Caco-2 (cell line): ENCODE measurements around the gene PRKCB. TPM values are rescaled to one million over a fixed set of nuclear protein-coding genes. Genes with fewer than 3 reads are reported as not detected.

Experiments
- BruUV-seq: library from RNA; stranded (reverse); fragments of 400-500 nt; replicated peaks from 2 replicates; lab custom pipeline; 2021; lab: Mats Ljungman, UMichigan
- CTCF ChIA-PET: fragments of 300-600 bp; sonication (Branson Sonifier 250); formaldehyde crosslinking; loops from one replicate; lab custom pipeline; 2022; ENCODE audit warnings: antibody characterized with exemption; lab: Charles Lee
- POLR2A ChIA-PET: fragments of 300-600 bp; sonication (Branson Sonifier 250); formaldehyde crosslinking; loops from one replicate; lab custom pipeline; 2022; ENCODE audit warnings: antibody characterized with exemption; lab: Charles Lee
- DNase-seq, 2 experiments: peaks; one replicate each; pipeline versions ENCODE4 v3.0.0 to v3.0.0-alpha.2; 2020 to 2022
- H3K27me3 ChIP-seq: replicated peaks from 2 replicates; pipeline ENCODE4 v1.6.0; 2011; ENCODE audit warnings: low read length; ENCODE audit not compliant: control insufficient read depth, insufficient read depth
- H3K36me3 ChIP-seq: 2 replicates; pipeline ENCODE4 v1.5.1; 2011; ENCODE audit warnings: low read length; ENCODE audit not compliant: control insufficient read depth, insufficient read depth
- H3K4me1 ChIP-seq: fragments of 250-450 bp; sonication (Bioruptor Pico); 2 replicates; pipeline ENCODE4 v1.5.1; 2020; ENCODE audit warnings: mild to moderate bottlenecking
- H3K4me3 ChIP-seq: 2 replicates; pipeline ENCODE4 v1.5.1; 2011; ENCODE audit warnings: low read depth, mild to moderate bottlenecking, control low read depth, low read length
- H3K9me3 ChIP-seq: fragments of 250-450 bp; sonication (Bioruptor Pico); 2 replicates; pipeline ENCODE4 v1.5.1; 2020; ENCODE audit warnings: mild to moderate bottlenecking, moderate library complexity
- H3K27ac Mint-ChIP-seq: one replicate; pipeline ENCODE4 v1.8.0; 2022; ENCODE audit warnings: mixed read lengths; ENCODE audit not compliant: unreplicated experiment
- H3K27me3 Mint-ChIP-seq: one replicate; pipeline ENCODE4 v1.8.0; 2022; ENCODE audit warnings: mixed read lengths; ENCODE audit not compliant: insufficient read depth, unreplicated experiment
- H3K36me3 Mint-ChIP-seq: one replicate; pipeline ENCODE4 v1.8.0; 2022; ENCODE audit warnings: mild to moderate bottlenecking, mixed read lengths; ENCODE audit not compliant: insufficient read depth, unreplicated experiment
- H3K4me1 Mint-ChIP-seq: one replicate; pipeline ENCODE4 v1.8.0; 2022; ENCODE audit warnings: low read depth, mixed read lengths; ENCODE audit not compliant: unreplicated experiment
- H3K4me3 Mint-ChIP-seq: one replicate; pipeline ENCODE4 v1.8.0; 2022; ENCODE audit warnings: mild to moderate bottlenecking, moderate library complexity, mixed read lengths; ENCODE audit not compliant: unreplicated experiment
- H3K9me3 Mint-ChIP-seq: one replicate; pipeline ENCODE4 v1.8.0; 2022; ENCODE audit warnings: mixed read lengths; ENCODE audit not compliant: unreplicated experiment
- intact Hi-C: fragments of 100-400 bp; cut with micrococcal nuclease; formaldehyde crosslinking; loops from one replicate; pipeline ENCODE4 v1.10.0; 2022; ENCODE audit not compliant: unreplicated experiment
- total RNA-seq: library from RNA; stranded (reverse); gene quantifications from 2 replicates; pipeline ENCODE4 v1.2.3, GENCODE V29; 2022
- TF ChIP-seq, protein P1 (sequence below), 2 experiments: fragments of 200-600 bp in 1 of 2; IDR thresholded peaks; 1 replicate in 1 of 2; 2 replicates in 1 of 2; pipeline versions ENCODE4 v1.5.1 to v1.8.0; 2011 to 2022; ENCODE audit warnings: antibody characterized with exemption in 1 of 2, control low read depth in 1 of 2, inconsistent platforms in 1 of 2, low read depth in 1 of 2, low read length in 1 of 2, mild to moderate bottlenecking in 1 of 2, moderate library complexity in 1 of 2; ENCODE audit not compliant: insufficient read depth in 1 of 2, severe bottlenecking in 1 of 2, unreplicated experiment in 1 of 2

The PRKCB gene
- total RNA-seq, 1 experiment from 2014 or later, result not detected

DNA sequence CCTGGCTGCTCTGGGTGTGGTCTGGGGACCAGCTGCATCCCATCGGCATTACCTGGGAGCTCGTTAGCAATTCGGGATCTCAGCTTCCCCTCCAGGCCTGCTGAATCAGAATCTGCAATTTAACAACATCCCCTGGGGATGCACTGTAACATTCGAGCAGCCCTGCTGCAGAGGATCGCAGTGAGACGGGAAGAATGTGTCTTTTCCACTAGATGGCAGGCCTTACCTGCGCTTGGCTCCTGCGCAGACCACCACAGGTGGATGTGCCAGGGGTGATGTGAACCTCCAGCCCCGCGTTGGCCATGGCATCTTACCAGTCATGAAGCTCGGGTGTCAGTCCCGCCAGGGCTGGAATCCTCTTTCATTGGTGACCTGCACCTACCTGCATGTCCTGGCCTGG, 209.9 kb downstream of the PRKCB start:
- DNase-seq, result peak in 1 of 2 experiments; percentile 13
- Histone ChIP-seq H3K4me1 (no peaks in the 10 kb centered on the region), H3K36me3 (no peaks in the 10 kb centered on the region), H3K4me3 (no peak overlapping the region), H3K9me3 (no peaks in the 10 kb centered on the region), H3K27me3 (no peaks in the 10 kb centered on the region)
- Mint-ChIP-seq H3K9me3 (no peaks in the 10 kb centered on the region), H3K27ac (no peak overlapping the region), H3K4me1 (no peaks in the 10 kb centered on the region), H3K27me3 (peaks cover 18% of the 10 kb centered on the region), H3K36me3 (no peaks in the 10 kb centered on the region), H3K4me3 (no peak overlapping the region)
- BruUV-seq, result no TSS peak
- POLR2A ChIA-PET, result no interaction called here
- TF ChIP-seq, protein P1, sequence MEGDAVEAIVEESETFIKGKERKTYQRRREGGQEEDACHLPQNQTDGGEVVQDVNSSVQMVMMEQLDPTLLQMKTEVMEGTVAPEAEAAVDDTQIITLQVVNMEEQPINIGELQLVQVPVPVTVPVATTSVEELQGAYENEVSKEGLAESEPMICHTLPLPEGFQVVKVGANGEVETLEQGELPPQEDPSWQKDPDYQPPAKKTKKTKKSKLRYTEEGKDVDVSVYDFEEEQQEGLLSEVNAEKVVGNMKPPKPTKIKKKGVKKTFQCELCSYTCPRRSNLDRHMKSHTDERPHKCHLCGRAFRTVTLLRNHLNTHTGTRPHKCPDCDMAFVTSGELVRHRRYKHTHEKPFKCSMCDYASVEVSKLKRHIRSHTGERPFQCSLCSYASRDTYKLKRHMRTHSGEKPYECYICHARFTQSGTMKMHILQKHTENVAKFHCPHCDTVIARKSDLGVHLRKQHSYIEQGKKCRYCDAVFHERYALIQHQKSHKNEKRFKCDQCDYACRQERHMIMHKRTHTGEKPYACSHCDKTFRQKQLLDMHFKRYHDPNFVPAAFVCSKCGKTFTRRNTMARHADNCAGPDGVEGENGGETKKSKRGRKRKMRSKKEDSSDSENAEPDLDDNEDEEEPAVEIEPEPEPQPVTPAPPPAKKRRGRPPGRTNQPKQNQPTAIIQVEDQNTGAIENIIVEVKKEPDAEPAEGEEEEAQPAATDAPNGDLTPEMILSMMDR (IDR thresholded peaks at IDR 0.05; ENCODE audit: insufficient read depth in 1 of 2, low read depth in 1 of 2, low read length in 1 of 2, severe bottlenecking in 1 of 2, unreplicated experiment in 1 of 2), result peak; percentile 33 to 52
- intact Hi-C loops, result loop anchor here (10.0 kb wide), 1 partner anchor 359 kb away; no protein-coding TSS in a partner anchor
- CTCF ChIA-PET, result interaction anchor here (0.7 to 2.6 kb wide), 6 partner anchors 25 to 459 kb away, joined by 3 to 16 read pairs (median 4); no protein-coding TSS in a partner anchor

DNA sequence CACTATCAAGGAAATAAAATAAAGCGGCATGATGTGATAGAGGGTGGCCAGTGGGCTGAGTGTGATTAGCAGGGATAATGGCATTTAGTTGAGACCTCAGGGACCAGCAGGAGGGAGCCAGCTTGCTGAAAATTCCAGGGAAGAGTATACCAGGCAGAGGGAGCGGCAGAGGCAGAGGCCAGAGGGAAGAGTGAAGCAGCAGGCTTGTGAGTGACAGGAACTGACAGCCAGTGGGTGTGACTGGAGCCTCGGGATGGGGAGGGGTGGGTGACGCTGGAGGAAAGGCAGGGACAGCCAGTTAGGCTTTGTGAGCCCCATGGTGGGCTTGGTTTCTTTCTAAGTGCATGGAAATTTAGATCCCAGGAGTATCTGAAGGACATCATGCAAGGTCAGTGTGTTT, 210.7 kb downstream of the PRKCB start:
- no peaks in the 10 kb centered on the region for H3K9me3 Mint-ChIP-seq
- POLR2A ChIA-PET, result no interaction called here
- Histone ChIP-seq H3K9me3 (no peaks in the 10 kb centered on the region), H3K36me3 (no peaks in the 10 kb centered on the region), H3K27me3 (no peaks in the 10 kb centered on the region), H3K4me3 (no peak overlapping the region), H3K4me1 (no peaks in the 10 kb centered on the region)
- H3K4me3 Mint-ChIP-seq, result no peak overlapping the region
- intact Hi-C loops, result loop anchor here (10.0 kb wide), 1 partner anchor 358 kb away; no protein-coding TSS in a partner anchor
- TF ChIP-seq, protein P1 (IDR thresholded peaks at IDR 0.05; ENCODE audit: insufficient read depth in 1 of 2, low read depth in 1 of 2, low read length in 1 of 2, severe bottlenecking in 1 of 2, unreplicated experiment in 1 of 2), result no peak
- H3K27ac Mint-ChIP-seq, result no peak overlapping the region
- no TSS peak for BruUV-seq
- no peaks in the 10 kb centered on the region for H3K36me3 Mint-ChIP-seq
- H3K27me3 Mint-ChIP-seq, result peaks cover 24% of the 10 kb centered on the region
- CTCF ChIA-PET, result interaction anchor here (0.7 to 2.6 kb wide), 3 partner anchors 24 to 458 kb away, joined by 3 to 16 read pairs (median 3); no protein-coding TSS in a partner anchor
- no peaks in the 10 kb centered on the region for H3K4me1 Mint-ChIP-seq
- DNase-seq, result no peak

DNA sequence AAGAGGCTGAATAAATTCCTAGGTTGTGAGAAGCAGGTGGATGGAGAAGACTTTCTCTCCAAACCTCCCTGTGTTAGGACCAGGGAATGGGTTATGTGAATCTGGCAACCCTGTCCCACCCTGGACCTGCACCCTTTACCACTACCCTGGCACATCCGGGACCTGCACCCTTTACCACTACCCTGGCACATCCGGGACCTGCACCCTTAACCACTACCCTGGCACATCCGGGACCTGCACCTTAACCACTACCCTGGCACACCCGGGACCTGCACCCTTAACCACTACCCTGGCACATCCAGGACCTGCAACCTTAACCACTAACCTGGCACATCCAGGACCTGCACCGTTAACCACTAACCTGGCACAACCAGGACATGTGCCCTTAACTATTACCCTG, 213.3 kb downstream of the PRKCB start:
- no peak overlapping the region for H3K4me3 Mint-ChIP-seq
- TF ChIP-seq, protein P1 (IDR thresholded peaks at IDR 0.05; ENCODE audit: insufficient read depth in 1 of 2, low read depth in 1 of 2, low read length in 1 of 2, severe bottlenecking in 1 of 2, unreplicated experiment in 1 of 2), result no peak
- ChIA-PET POLR2A (no interaction called here), CTCF (no interaction called here)
- BruUV-seq, result no TSS peak
- H3K9me3 Mint-ChIP-seq, result no peaks in the 10 kb centered on the region
- Histone ChIP-seq H3K4me3 (no peak overlapping the region), H3K36me3 (no peaks in the 10 kb centered on the region), H3K4me1 (no peaks in the 10 kb centered on the region), H3K27me3 (no peaks in the 10 kb centered on the region), H3K9me3 (no peaks in the 10 kb centered on the region)
- H3K36me3 Mint-ChIP-seq, result no peaks in the 10 kb centered on the region
- H3K4me1 Mint-ChIP-seq, result no peaks in the 10 kb centered on the region
- H3K27ac Mint-ChIP-seq, result no peak overlapping the region
- intact Hi-C loops, result loop anchor here (10.0 kb wide), 1 partner anchor 356 kb away; no protein-coding TSS in a partner anchor
- H3K27me3 Mint-ChIP-seq, result peaks cover 25% of the 10 kb centered on the region
- no peak for DNase-seq
